H1 (cell line): ENCODE results near the gene TMEM135. TPM values are rescaled to one million over a fixed set of nuclear protein-coding genes. Genes with fewer than 3 reads are reported as not detected.

Source experiments
- CTCF ChIA-PET: fragments of 300-600 bp; sonication (Branson Sonifier 250); formaldehyde crosslinking; loops from one replicate; lab custom pipeline; 2021; ENCODE audit not compliant: partially characterized antibody; lab: Charles Lee
- POLR2A ChIA-PET: fragments of 300-600 bp; sonication (Branson Sonifier 250); formaldehyde crosslinking; loops from one replicate; lab custom pipeline; 2021; ENCODE audit warnings: inconsistent platforms; ENCODE audit not compliant: partially characterized antibody; lab: Charles Lee
- DNase-seq, 2 experiments: peaks; one replicate each; pipeline versions ENCODE4 v3.0.0 to v3.0.0-alpha.2; 2010 to 2022; ENCODE audit warnings: low spot score in 2 of 2, low read depth in 1 of 2, mixed read lengths in 1 of 2
- FAIRE-seq: peaks from 2 replicates; lab custom pipeline; 2011; peaks lifted over from hg19 to GRCh38; lab: Jason Lieb, UNC
- H2AFZ ChIP-seq: 2 replicates; pipeline ENCODE4 v1.8.1; 2012; ENCODE audit warnings: low read length, inconsistent platforms
- H2AK5ac ChIP-seq: 2 replicates; pipeline ENCODE4 v1.6.1; 2013; ENCODE audit warnings: low read depth, low read length
- H2BK120ac ChIP-seq: replicated peaks from 2 replicates; pipeline ENCODE3; 2013; ENCODE audit warnings: low read depth, low read length, inconsistent platforms
- H2BK12ac ChIP-seq: 2 replicates; pipeline ENCODE4 v1.6.1; 2013; ENCODE audit warnings: low read depth, low read length
- H2BK15ac ChIP-seq: 2 replicates; pipeline ENCODE4 v1.6.1; 2013; ENCODE audit warnings: low read length
- H2BK20ac ChIP-seq: 2 replicates; pipeline ENCODE4 v1.6.1; 2013; ENCODE audit warnings: low read length
- H2BK5ac ChIP-seq: 2 replicates; pipeline ENCODE4 v1.6.1; 2013; ENCODE audit warnings: low read depth, low read length
- H3K14ac ChIP-seq: 2 replicates; pipeline ENCODE4 v1.6.1; 2013; ENCODE audit warnings: inconsistent platforms; ENCODE audit not compliant: insufficient read length
- H3K18ac ChIP-seq: 2 replicates; pipeline ENCODE4 v1.6.1; 2013; ENCODE audit warnings: low read length; ENCODE audit errors: extremely low read depth
- H3K23ac ChIP-seq: 2 replicates; pipeline ENCODE4 v1.6.1; 2013; ENCODE audit warnings: inconsistent platforms; ENCODE audit not compliant: insufficient read length
- H3K23me2 ChIP-seq: 2 replicates; pipeline ENCODE4 v1.6.1; 2013; ENCODE audit warnings: low read depth, low read length
- H3K27ac ChIP-seq: 2 replicates; pipeline ENCODE4 v1.6.1; 2011; ENCODE audit warnings: low read depth, low read length, inconsistent platforms
- H3K27me3 ChIP-seq, 4 experiments: replicated peaks in 1 of 4; 1 replicate in 1 of 4; 2 replicates in 3 of 4; pipeline versions ENCODE4 v1.6.1 to v1.8.1; 2011 to 2013; ENCODE audit warnings: low read length in 3 of 4, mild to moderate bottlenecking in 3 of 4, inconsistent platforms in 2 of 4, mixed read lengths in 2 of 4, moderate library complexity in 1 of 4; ENCODE audit not compliant: control insufficient read depth in 3 of 4, insufficient read depth in 3 of 4; ENCODE audit errors: extremely low read depth in 1 of 4
- H3K36me3 ChIP-seq, 4 experiments: 2 replicates each; pipeline versions ENCODE4 v1.6.1 to v1.8.1; 2011 to 2013; ENCODE audit warnings: mild to moderate bottlenecking in 4 of 4, low read length in 3 of 4, moderate library complexity in 2 of 4, control low read depth in 1 of 4, inconsistent platforms in 1 of 4; ENCODE audit not compliant: insufficient read depth in 4 of 4, control insufficient read depth in 2 of 4
- H3K4ac ChIP-seq: replicated peaks from 2 replicates; pipeline ENCODE3; 2013; ENCODE audit warnings: low read length, low read depth, mixed read lengths, inconsistent platforms; ENCODE audit not compliant: insufficient read length
- H3K4me1 ChIP-seq, 4 experiments: replicated peaks in 1 of 4; 1 replicate in 1 of 4; 2 replicates in 3 of 4; pipeline versions ENCODE4 v1.6.1 to v1.8.1; 2011 to 2013; ENCODE audit warnings: low read length in 3 of 4, inconsistent platforms in 2 of 4, mixed read lengths in 1 of 4; ENCODE audit not compliant: insufficient read depth in 4 of 4, control insufficient read depth in 3 of 4
- H3K4me2 ChIP-seq, 2 experiments: 2 replicates each; pipeline versions ENCODE4 v1.6.1 to v1.8.1; 2011 to 2013; ENCODE audit warnings: low read depth in 2 of 2, low read length in 2 of 2, control low read depth in 1 of 2, inconsistent platforms in 1 of 2, mild to moderate bottlenecking in 1 of 2; ENCODE audit not compliant: insufficient read depth in 1 of 2
- H3K4me3 ChIP-seq, 4 experiments: fragments of 200-600, 300-600 bp in 1 of 4; sonication (generic), shearing (Covaris generic), sonication (Bioruptor Twin) in 1 of 4; 2 replicates each; pipeline versions ENCODE4 v1.5.1 to v1.8.1; 2011 to 2016; ENCODE audit warnings: low read length in 4 of 4, low read depth in 3 of 4, control low read depth in 2 of 4, inconsistent platforms in 2 of 4, mild to moderate bottlenecking in 2 of 4, mixed read lengths in 1 of 4, moderate library complexity in 1 of 4; ENCODE audit not compliant: insufficient read depth in 2 of 4; ENCODE audit errors: extremely low read depth in 1 of 4
- H3K56ac ChIP-seq: replicated peaks from 2 replicates; pipeline ENCODE3; 2013; ENCODE audit warnings: low read depth, mild to moderate bottlenecking, mixed read lengths, low read length, inconsistent platforms; ENCODE audit not compliant: insufficient read length
- H3K79me1 ChIP-seq: 2 replicates; pipeline ENCODE4 v1.6.1; 2013; ENCODE audit warnings: low read depth, low read length, control low read depth
- H3K79me2 ChIP-seq, 2 experiments: 2 replicates each; pipeline versions ENCODE4 v1.6.1 to v1.8.1; 2012 to 2013; ENCODE audit warnings: low read length in 2 of 2, mild to moderate bottlenecking in 2 of 2, inconsistent platforms in 1 of 2; ENCODE audit not compliant: insufficient read depth in 2 of 2, control insufficient read depth in 1 of 2
- H3K9ac ChIP-seq, 4 experiments: replicated peaks in 1 of 4; 1 replicate in 1 of 4; 2 replicates in 3 of 4; pipeline versions ENCODE4 v1.6.1 to v1.8.1; 2011 to 2013; ENCODE audit warnings: low read depth in 3 of 4, low read length in 3 of 4, control low read depth in 2 of 4, mild to moderate bottlenecking in 2 of 4, moderate library complexity in 2 of 4, inconsistent platforms in 1 of 4; ENCODE audit errors: extremely low read depth in 1 of 4
- H3K9me3 ChIP-seq, 2 experiments: 2 replicates each; pipeline versions ENCODE4 v1.6.1 to v1.8.1; 2012 to 2013; ENCODE audit warnings: mild to moderate bottlenecking in 2 of 2, moderate library complexity in 2 of 2, control low read depth in 1 of 2, inconsistent platforms in 1 of 2, low read depth in 1 of 2, low read length in 1 of 2, mixed read lengths in 1 of 2; ENCODE audit not compliant: insufficient read depth in 2 of 2
- H4K20me1 ChIP-seq, 2 experiments: replicated peaks in 1 of 2; 2 replicates each; pipeline versions ENCODE3 to v1.8.1; 2011 to 2013; ENCODE audit warnings: inconsistent platforms in 2 of 2, low read length in 2 of 2, mild to moderate bottlenecking in 1 of 2; ENCODE audit not compliant: insufficient read depth in 2 of 2, control insufficient read depth in 1 of 2
- H4K5ac ChIP-seq: 2 replicates; pipeline ENCODE4 v1.6.1; 2013; ENCODE audit warnings: low read length, low read depth, mixed read lengths, inconsistent platforms; ENCODE audit not compliant: insufficient read length
- H4K8ac ChIP-seq: 2 replicates; pipeline ENCODE4 v1.8.0; 2013; ENCODE audit warnings: mild to moderate bottlenecking, moderate library complexity, low read length, inconsistent platforms; ENCODE audit not compliant: insufficient read depth; ENCODE audit errors: extremely low read depth
- H4K91ac ChIP-seq: replicated peaks from 2 replicates; pipeline ENCODE3; 2013; ENCODE audit warnings: low read length, mixed read lengths, inconsistent platforms; ENCODE audit not compliant: insufficient read length
- ASH2L ChIP-seq: fragments of 200-600, 300-600 bp; sonication (generic); IDR thresholded peaks from one replicate; pipeline ENCODE4 v1.7.1; 2017; ENCODE audit warnings: low read length
- BCL11A ChIP-seq, 2 experiments: IDR thresholded peaks; one replicate each; pipeline ENCODE4 v1.6.1; 2011; ENCODE audit warnings: low read depth in 2 of 2, low read length in 2 of 2, mild to moderate bottlenecking in 2 of 2
- CREB1 ChIP-seq: IDR thresholded peaks from 2 replicates; pipeline ENCODE4 v1.6.1; 2012; ENCODE audit warnings: inconsistent platforms
- EGR1 ChIP-seq: IDR thresholded peaks from 2 replicates; pipeline ENCODE4 v1.6.1; 2011; ENCODE audit warnings: low read depth, low read length, borderline replicate concordance
- EP300 ChIP-seq, 2 experiments: IDR thresholded peaks; 1 replicate in 1 of 2; 2 replicates in 1 of 2; pipeline ENCODE4 v1.6.1; 2011 to 2012; ENCODE audit warnings: low read depth in 2 of 2, low read length in 2 of 2, mild to moderate bottlenecking in 2 of 2, borderline replicate concordance in 1 of 2, inconsistent platforms in 1 of 2, moderate library complexity in 1 of 2
- GTF2F1 ChIP-seq: IDR thresholded peaks from 2 replicates; pipeline ENCODE4 v1.6.1; 2012; ENCODE audit warnings: low read depth, low read length, improper control_type of control experiment, borderline replicate concordance
- KDM4A ChIP-seq: IDR thresholded peaks from one replicate; pipeline ENCODE4 v1.7.1; 2012; ENCODE audit warnings: low read depth, mild to moderate bottlenecking, moderate library complexity, low read length, inconsistent platforms; ENCODE audit not compliant: severe bottlenecking
- MAFK ChIP-seq: IDR thresholded peaks from 2 replicates; pipeline ENCODE4 v1.6.1; 2012; ENCODE audit warnings: low read depth, mild to moderate bottlenecking, improper control_type of control experiment, low read length
- POLR2AphosphoS5 ChIP-seq: IDR thresholded peaks from 2 replicates; pipeline ENCODE4 v1.6.1; 2011; ENCODE audit warnings: low read depth, low read length
- RAD21 ChIP-seq, 2 experiments: IDR thresholded peaks in 1 of 2; conservative IDR thresholded peaks in 1 of 2; 2 replicates each; pipeline ENCODE4 v1.6.1; 2011; ENCODE audit warnings: low read depth in 2 of 2, low read length in 2 of 2, improper control_type of control experiment in 1 of 2, inconsistent platforms in 1 of 2, mild to moderate bottlenecking in 1 of 2, moderate library complexity in 1 of 2
- RBBP5 ChIP-seq: IDR thresholded peaks from 2 replicates; pipeline ENCODE4 v1.7.1; 2012; ENCODE audit warnings: low read depth, mild to moderate bottlenecking, inconsistent platforms, low read length, moderate library complexity, borderline replicate concordance
- RFX5 ChIP-seq: IDR thresholded peaks from 2 replicates; pipeline ENCODE4 v1.6.1; 2011; ENCODE audit warnings: low read depth, low read length, improper control_type of control experiment, borderline replicate concordance
- SP4 ChIP-seq: IDR thresholded peaks from 2 replicates; pipeline ENCODE4 v1.6.1; 2012; ENCODE audit warnings: low read length, inconsistent platforms
- WGBS, 2 experiments: shearing (Covaris generic) in 1 of 2; methylation state at CpG; one replicate each; pipeline versions ENCODE4 v1.1.6 to v1.1.7; 2013 to 2015; ENCODE audit warnings: low lambda C conversion rate in 2 of 2, mixed read lengths in 2 of 2, inconsistent platforms in 1 of 2, low coverage in 1 of 2, missing lambda C conversion rate in 1 of 2; ENCODE audit not compliant: insufficient replicate concordance in 2 of 2, insufficient coverage in 1 of 2, insufficient read length in 1 of 2; ENCODE audit errors: extremely low coverage in 1 of 2, missing lambda C conversion rate in 1 of 2; 5-methylcytosine and 5-hydroxymethylcytosine counted together
- polyA plus RNA-seq, 7 experiments: library from polyadenylated mRNA; depleted of rRNA in 3 of 7; stranded (reverse) in 5 of 7; unstranded in 2 of 7; fragments of >200 nt in 5 of 7; fragments of 200-250 nt in 2 of 7; gene quantifications; 1 replicate in 5 of 7; 2 replicates in 1 of 7; 4 replicates in 1 of 7; pipeline versions ENCODE4 v1.2.1 to v1.2.3, GENCODE V29; 2011 to 2013; ENCODE audit warnings: missing spikeins in 2 of 7, mixed read lengths in 2 of 7
- total RNA-seq: library from RNA; stranded (reverse); fragmentation: NEBNext Ultra II Directional; extraction: Animal tissue kit (Norgen Biotek cat#: 25700); gene quantifications from 2 replicates; pipeline ENCODE4 v1.2.1, GENCODE V29; 2021

TMEM135 gene
- total and polyA plus RNA-seq, 2 of the 8 experiments (the other 6 are each of a cell fraction or from before 2014, with no cell fraction given) = 9.3 to 31.3 TPM

DNA sequence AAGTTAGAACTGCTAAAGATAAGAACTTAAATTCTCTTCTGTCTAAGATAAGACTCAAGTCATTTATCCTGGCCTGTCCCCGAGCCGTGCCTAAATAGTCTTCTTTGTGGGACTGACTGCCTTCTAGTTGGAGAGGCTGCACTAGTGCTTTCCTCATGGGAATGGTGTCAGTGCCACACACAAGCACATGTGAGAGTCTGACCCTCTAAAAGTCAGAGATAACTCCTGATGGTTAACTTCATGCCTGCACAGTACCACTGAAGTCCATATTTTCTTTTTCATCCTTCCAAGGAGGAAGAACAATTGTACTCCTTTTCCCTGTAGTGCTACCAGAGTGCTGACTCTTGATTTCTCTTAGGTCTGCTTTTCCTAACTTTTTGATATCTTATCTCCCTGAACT is 309.7 kb downstream of the TMEM135 start:
- H2BK12ac ChIP-seq = no peak overlapping the region
- 0 out of 4 replicates have a peak, but pooled peaks cover 0 to 2% of the 10 kb centered on the region in 2 experiments for H3K9me3 ChIP-seq

More for the DNA sequence above, 309.7 kb downstream of the TMEM135 start:
- Histone ChIP-seq H4K5ac (no peak overlapping the region), H2AFZ (no peak overlapping the region), H2BK15ac (no peak overlapping the region), H3K23me2 (no peaks in the 10 kb centered on the region), H4K8ac (no peak overlapping the region), H3K79me1 (no peaks in the 10 kb centered on the region), H3K56ac (no peak overlapping the region), H2BK20ac (no peak overlapping the region), H2AK5ac (no peak overlapping the region), H3K23ac (no peak overlapping the region), H3K27me3 (no peaks in the 10 kb centered on the region), H3K4me3 (no peak overlapping the region), H3K27ac (no peak overlapping the region), H3K4me2 (no peak overlapping the region), H2BK5ac (no peak overlapping the region), H4K20me1 (no peaks in the 10 kb centered on the region), H4K91ac (no peak overlapping the region), H3K14ac (no peak overlapping the region), H2BK120ac (no peak overlapping the region), H3K18ac (no peak overlapping the region), H3K4me1 (no peaks in the 10 kb centered on the region), H3K79me2 (no peaks in the 10 kb centered on the region), H3K36me3 (no peaks in the 10 kb centered on the region), H3K4ac (no peak overlapping the region), H3K9ac (no peak overlapping the region)
- 97% methylated on average over 2 of the region's 2 CpGs; no CpG with 5 or more reads in 1 of the 2 experiments for WGBS, 2 experiments
- FAIRE-seq (no peak), DNase-seq (no peak)
- ChIA-PET POLR2A (no interaction called here), CTCF (no interaction called here)
- TF ChIP-seq EGR1 (no peak), RAD21 (IDR thresholded peaks at IDR 0.05 in 1 of 2, conservative IDR thresholded peaks at IDR 0.05 in 1 of 2; ENCODE audit: low read depth in 2 of 2, low read length in 2 of 2) (no peak), RBBP5 (no peak), MAFK (no peak), POLR2AphosphoS5 (no peak), RFX5 (no peak), ASH2L (no peak), KDM4A (no peak), SP4 (no peak), BCL11A (IDR thresholded peaks at IDR 0.05; ENCODE audit: low read depth in 2 of 2, low read length in 2 of 2) (no peak), CREB1 (no peak), EP300 (IDR thresholded peaks at IDR 0.05; ENCODE audit: borderline replicate concordance in 1 of 2, low read depth in 2 of 2, low read length in 2 of 2) (no peak), GTF2F1 (no peak)
